Stomach (tissue), 9 donors: Measurements from ENCODE around the gene VDR. TPM values are rescaled to one million over a fixed set of nuclear protein-coding genes. Genes with fewer than 3 reads are reported as not detected.

Experiments used
- DNase-seq, 2 donors: peaks; one replicate each; pipeline versions ENCODE4 v3.0.0 to v3.0.0-alpha.2; 2013 to 2019
- H3K27ac ChIP-seq, 5 donors: fragments of 200-600 bp in 4 of 5; sonication (generic) in 4 of 5; one replicate each; pipeline ENCODE4 v1.5.1; 2013 to 2019; ENCODE audit warnings: mild to moderate bottlenecking in 1 of 5, moderate library complexity in 1 of 5
- H3K27me3 ChIP-seq, 3 donors: fragments of 200-600 bp; sonication (generic); one replicate each; pipeline ENCODE4 v1.5.1; 2017 to 2019; ENCODE audit warnings: mixed run types in 1 of 3
- H3K36me3 ChIP-seq, 4 donors: fragments of 200-600 bp; sonication (generic); 1 replicate in 3 of 4; 2 replicates in 1 of 4; pipeline ENCODE4 v1.5.1; 2016 to 2019
- H3K4me1 ChIP-seq, 4 donors: fragments of 200-600 bp; sonication (generic); one replicate each; pipeline ENCODE4 v1.5.1; 2016 to 2019
- H3K4me3 ChIP-seq, 4 donors: fragments of 200-600 bp; sonication (generic) in 3 of 4; one replicate each; pipeline ENCODE4 v1.5.1; 2016 to 2019; ENCODE audit warnings: mild to moderate bottlenecking in 1 of 4
- H3K9me3 ChIP-seq, 4 donors: fragments of 200-600 bp; sonication (generic); one replicate each; pipeline ENCODE4 v1.5.1; 2016 to 2019
- EP300 ChIP-seq: sonication (generic); formaldehyde crosslinking; IDR thresholded peaks from one replicate; pipeline ENCODE4 v1.6.1; 2017; ENCODE audit warnings: antibody characterized with exemption
- POLR2A ChIP-seq, 4 donors: fragments of 450-650 bp; IDR thresholded peaks; one replicate each; pipeline ENCODE4 v1.6.1; 2016; ENCODE audit warnings: antibody characterized with exemption in 4 of 4, control low read depth in 2 of 4, mild to moderate bottlenecking in 1 of 4, moderate library complexity in 1 of 4
- POLR2AphosphoS5 ChIP-seq, 3 donors: sonication (generic); formaldehyde crosslinking; IDR thresholded peaks; one replicate each; pipeline ENCODE4 v1.6.1; 2016; ENCODE audit warnings: antibody characterized with exemption in 3 of 3
- WGBS, 5 donors: extraction: QIAGEN DNeasy Blood & Tissue Kit in 3 of 5; methylation state at CpG; one replicate each; pipeline versions ENCODE4 v1.1.5 to v1.1.7; 2013 to 2018; 5-methylcytosine and 5-hydroxymethylcytosine counted together
- intact Hi-C: fragments of 100-400 bp; cut with DNase I; formaldehyde crosslinking; loops from one replicate; pipeline ENCODE4 v1.15.1; 2023; ENCODE audit warnings: low total_unique reads
- polyA plus RNA-seq, 3 donors: library from polyadenylated mRNA; stranded (reverse); fragments of 200-250 nt; gene quantifications; one replicate each; pipeline ENCODE4 v1.2.3, GENCODE V29; 2013
- total RNA-seq, 5 donors: library from RNA; depleted of rRNA; stranded (reverse); fragments of >200 nt; gene quantifications; one replicate each; pipeline versions ENCODE4 v1.1.0 to v1.2.3, GENCODE V29; 2014 to 2016
- TF ChIP-seq, protein P1 (sequence below), 7 experiments: fragments of 450-650 bp in 4 of 7; fragments of 200-600 bp in 3 of 7; sonication (generic) in 3 of 7; IDR thresholded peaks; one replicate each; pipeline ENCODE4 v1.5.1; 2016 to 2019; ENCODE audit warnings: antibody characterized with exemption in 7 of 7, control low read depth in 2 of 7, mild to moderate bottlenecking in 1 of 7
- donor health status: healthy with polysubstance abuse.
- donor health status: Bipolar disorder and iron deficiency.
- donor health status: healthy.

Gene VDR
- total and polyA plus RNA-seq, 8 donors: 2.8 to 22.3 (median 4.7) TPM

DNA sequence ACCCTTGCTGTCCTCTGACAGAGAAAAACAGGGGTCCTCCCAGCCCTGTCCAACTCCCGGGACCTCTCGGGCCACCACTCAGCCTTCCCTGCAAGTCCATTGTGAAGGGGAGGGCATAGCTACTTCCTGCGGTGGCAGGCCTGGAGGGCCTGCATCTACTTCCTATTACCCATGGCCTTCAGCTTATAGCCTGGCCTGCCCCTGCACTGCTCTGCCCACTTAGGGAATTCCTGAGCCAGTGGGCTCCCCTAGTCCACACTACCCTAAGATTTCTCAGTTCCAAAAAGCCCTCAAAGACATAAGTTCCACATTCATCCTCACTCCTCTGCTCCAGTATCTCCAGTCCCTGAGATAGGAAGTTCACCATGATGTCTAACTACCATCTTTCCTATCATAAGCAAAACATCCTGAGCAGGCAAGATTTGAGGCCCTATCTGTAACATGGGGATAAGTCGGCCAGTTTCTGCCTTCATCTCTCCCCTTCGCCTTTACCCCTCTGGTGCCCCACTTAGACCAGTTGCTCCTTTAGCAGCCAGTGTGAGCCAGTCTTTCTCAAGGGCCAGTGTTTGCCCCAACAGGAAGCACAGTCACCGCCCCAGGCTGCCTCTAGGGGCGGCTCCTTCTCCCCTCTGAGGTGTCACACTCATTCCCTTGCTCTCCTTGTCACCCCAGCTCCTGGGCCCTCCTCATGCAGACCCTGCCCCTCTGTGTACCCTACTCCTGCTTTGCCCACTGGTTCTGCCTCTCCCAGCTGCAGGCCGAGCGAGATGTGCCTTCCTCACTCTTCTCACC is 96.0 kb downstream of the VDR start:
- H3K27me3 ChIP-seq: no peaks in the 10 kb centered on the region
- peaks cover 96 to 100% (median 99%) of the 10 kb centered on the region in 4 donors for H3K4me1 ChIP-seq
- TF ChIP-seq, protein P1, sequence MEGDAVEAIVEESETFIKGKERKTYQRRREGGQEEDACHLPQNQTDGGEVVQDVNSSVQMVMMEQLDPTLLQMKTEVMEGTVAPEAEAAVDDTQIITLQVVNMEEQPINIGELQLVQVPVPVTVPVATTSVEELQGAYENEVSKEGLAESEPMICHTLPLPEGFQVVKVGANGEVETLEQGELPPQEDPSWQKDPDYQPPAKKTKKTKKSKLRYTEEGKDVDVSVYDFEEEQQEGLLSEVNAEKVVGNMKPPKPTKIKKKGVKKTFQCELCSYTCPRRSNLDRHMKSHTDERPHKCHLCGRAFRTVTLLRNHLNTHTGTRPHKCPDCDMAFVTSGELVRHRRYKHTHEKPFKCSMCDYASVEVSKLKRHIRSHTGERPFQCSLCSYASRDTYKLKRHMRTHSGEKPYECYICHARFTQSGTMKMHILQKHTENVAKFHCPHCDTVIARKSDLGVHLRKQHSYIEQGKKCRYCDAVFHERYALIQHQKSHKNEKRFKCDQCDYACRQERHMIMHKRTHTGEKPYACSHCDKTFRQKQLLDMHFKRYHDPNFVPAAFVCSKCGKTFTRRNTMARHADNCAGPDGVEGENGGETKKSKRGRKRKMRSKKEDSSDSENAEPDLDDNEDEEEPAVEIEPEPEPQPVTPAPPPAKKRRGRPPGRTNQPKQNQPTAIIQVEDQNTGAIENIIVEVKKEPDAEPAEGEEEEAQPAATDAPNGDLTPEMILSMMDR (IDR thresholded peaks at IDR 0.05): no peak
- H3K4me3 ChIP-seq: peak overlapping the region in 2 of 4 donors; percentile 7 to 28
- intact Hi-C loops: no loop called here
- no peak for DNase-seq
- H3K36me3 ChIP-seq: peaks cover 0 to 13% (median 2%) of the 10 kb centered on the region in 4 donors
- H3K27ac ChIP-seq: peak overlapping the region; percentile 36 to 99 (median 98)
- no peaks in the 10 kb centered on the region for H3K9me3 ChIP-seq
- WGBS, 5 donors: 59 to 74% (median 63%) methylated on average over 9 of the region's 9 CpGs

DNA sequence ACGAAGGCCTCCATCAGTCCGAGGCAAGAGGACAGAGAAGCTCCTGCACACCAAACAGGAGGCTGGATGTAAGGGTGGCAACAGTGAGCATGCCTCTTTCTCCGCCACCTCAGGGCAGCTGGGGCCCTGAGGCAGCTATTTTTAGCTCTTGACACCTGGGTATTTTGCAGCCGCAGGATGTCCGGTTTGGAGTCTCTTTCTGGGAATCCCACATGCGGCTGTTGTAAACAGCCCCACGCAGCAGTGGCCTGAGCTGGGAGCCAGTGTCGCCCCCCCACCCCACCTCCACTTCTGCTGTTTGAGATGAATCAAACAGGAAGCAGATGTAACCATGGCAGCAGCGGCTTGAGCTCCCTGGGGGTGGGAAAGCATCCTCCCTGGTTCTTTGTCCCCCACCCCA is 96.7 kb downstream of the VDR start:
- intact Hi-C loops: no loop called here
- Histone ChIP-seq H3K9me3 (no peaks in the 10 kb centered on the region), H3K27ac (peak overlapping the region in 4 of 5 donors; percentile 97 to 99 (median 98)), H3K36me3 (peaks cover 0 to 16% (median 5%) of the 10 kb centered on the region in 4 donors), H3K27me3 (no peaks in the 10 kb centered on the region), H3K4me1 (peaks cover 95 to 100% (median 99%) of the 10 kb centered on the region in 4 donors), H3K4me3 (peak overlapping the region in 1 of 4 donors; percentile 28)
- DNase-seq: peak in 1 of 2 donors; percentile 83
- TF ChIP-seq POLR2A (IDR thresholded peaks at IDR 0.05) (no peak), EP300 (peak; percentile 30), POLR2AphosphoS5 (IDR thresholded peaks at IDR 0.05) (peak in 1 of 3 donors; percentile 43)
- TF ChIP-seq, protein P1 (IDR thresholded peaks at IDR 0.05): no peak
- 9 to 34% (median 21%) methylated on average over 8 to 9 of the region's 9 CpGs for WGBS, 5 donors

DNA sequence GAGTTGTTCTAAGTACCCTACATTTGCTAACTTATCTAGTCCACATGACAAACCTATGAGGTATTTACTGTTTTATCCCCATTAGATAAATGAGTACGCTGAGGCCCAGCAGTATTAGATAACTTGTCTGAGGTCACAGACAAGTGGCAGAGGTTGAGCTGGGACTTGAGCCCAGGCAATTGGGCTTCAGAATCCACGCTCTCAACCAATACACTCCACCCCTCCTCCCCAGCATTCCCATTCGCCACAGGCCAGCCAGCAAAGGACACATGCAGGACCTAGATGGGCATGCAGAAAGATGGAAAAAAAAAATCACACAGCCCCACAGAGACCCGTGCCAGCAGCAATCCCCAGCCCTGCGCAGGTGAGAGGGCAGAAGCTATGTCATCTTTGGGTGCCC is 97.5 kb downstream of the VDR start:
- Histone ChIP-seq H3K4me1 (peaks cover 96 to 100% (median 100%) of the 10 kb centered on the region in 4 donors), H3K27ac (peak overlapping the region in 4 of 5 donors; percentile 97 to 99 (median 98))

DNA sequence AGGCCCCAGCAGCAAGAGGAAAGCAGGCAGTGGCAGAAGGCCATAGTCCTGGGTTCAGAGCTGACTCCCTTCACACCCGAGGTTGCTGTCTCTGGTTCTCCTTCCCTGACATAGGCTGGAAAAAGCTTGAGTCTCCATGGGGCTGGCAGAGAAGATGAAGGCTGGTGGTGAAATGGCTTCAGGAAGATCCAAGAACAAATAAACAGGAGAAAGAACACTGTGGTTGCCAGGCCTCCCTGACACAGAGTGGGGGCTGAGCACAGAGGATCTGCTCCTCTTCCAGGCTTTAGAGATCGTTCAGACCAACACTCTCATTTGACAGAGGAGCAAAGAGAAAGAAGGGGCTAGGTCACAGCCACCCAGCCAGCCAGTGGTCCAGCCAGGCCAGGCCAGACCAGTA is 99.4 kb downstream of the VDR start:
- peak in 1 of 3 donors; percentile 43 for TF ChIP-seq POLR2AphosphoS5 (IDR thresholded peaks at IDR 0.05)
- no peak for TF ChIP-seq EP300
- Histone ChIP-seq H3K27me3 (no peaks in the 10 kb centered on the region), H3K36me3 (peaks cover 0 to 16% (median 7%) of the 10 kb centered on the region in 4 donors), H3K4me3 (no peak overlapping the region), H3K27ac (peak overlapping the region in 4 of 5 donors; percentile 16 to 99 (median 98)), H3K9me3 (no peaks in the 10 kb centered on the region), H3K4me1 (peaks cover 98 to 100% (median 99%) of the 10 kb centered on the region in 4 donors)
- intact Hi-C loops: no loop called here
- 35 to 61% (median 53%) methylated on average over 2 of the region's 2 CpGs for WGBS, 5 donors
- no peak for DNase-seq

More for the DNA sequence above, 97.5 kb downstream of the VDR start:
- Histone ChIP-seq H3K4me3 (peak overlapping the region in 1 of 4 donors; percentile 28), H3K36me3 (peaks cover 0 to 16% (median 5%) of the 10 kb centered on the region in 4 donors), H3K9me3 (no peaks in the 10 kb centered on the region), H3K27me3 (no peaks in the 10 kb centered on the region)
- DNase-seq: no peak
- TF ChIP-seq EP300 (no peak), POLR2AphosphoS5 (IDR thresholded peaks at IDR 0.05) (no peak), POLR2A (IDR thresholded peaks at IDR 0.05) (no peak)
- TF ChIP-seq, protein P1 (IDR thresholded peaks at IDR 0.05): no peak
- intact Hi-C loops: no loop called here
- WGBS, 5 donors: 32 to 58% (median 46%) methylated on average over 5 of the region's 5 CpGs
